Large intestine (tissue), 3 donors: ENCODE measurements around the gene TMED7. TPM values are rescaled to one million over a fixed set of nuclear protein-coding genes. Genes with fewer than 3 reads are reported as not detected.

Experiments used
- DNase-seq, 2 donors: peaks; one replicate each; pipeline versions ENCODE4 v3.0.0 to v3.0.0-alpha.2; 2013
- H3K27ac ChIP-seq: one replicate; pipeline ENCODE4 v1.5.1; 2013; ENCODE audit warnings: low read length
- H3K27me3 ChIP-seq: 2 replicates; pipeline ENCODE4 v1.6.1; 2013; ENCODE audit warnings: low read length; ENCODE audit not compliant: control insufficient read depth, insufficient read depth
- H3K36me3 ChIP-seq: 2 replicates; pipeline ENCODE4 v1.6.1; 2013; ENCODE audit warnings: low read length; ENCODE audit not compliant: control insufficient read depth, insufficient read depth
- H3K4me1 ChIP-seq: one replicate; pipeline ENCODE4 v1.6.1; 2013; ENCODE audit warnings: low read length; ENCODE audit not compliant: control insufficient read depth, insufficient read depth
- H3K4me3 ChIP-seq: one replicate; pipeline ENCODE4 v1.5.1; 2013; ENCODE audit warnings: low read length
- H3K9me3 ChIP-seq: one replicate; pipeline ENCODE4 v1.6.1; 2013; ENCODE audit warnings: mild to moderate bottlenecking, low read depth, low read length, moderate library complexity; ENCODE audit not compliant: control insufficient read depth
- WGBS: methylation state at CpG from one replicate; pipeline ENCODE4 v1.1.5; 2013; ENCODE audit warnings: low lambda C conversion rate; ENCODE audit not compliant: insufficient coverage; 5-methylcytosine and 5-hydroxymethylcytosine counted together
- polyA plus RNA-seq: library from polyadenylated mRNA; unstranded; fragments of 120-200 nt; gene quantifications from one replicate; pipeline ENCODE4 v1.2.1, GENCODE V29; 2013

The TMED7 gene
- polyA plus RNA-seq, 1 donor: 107 TPM

DNA sequence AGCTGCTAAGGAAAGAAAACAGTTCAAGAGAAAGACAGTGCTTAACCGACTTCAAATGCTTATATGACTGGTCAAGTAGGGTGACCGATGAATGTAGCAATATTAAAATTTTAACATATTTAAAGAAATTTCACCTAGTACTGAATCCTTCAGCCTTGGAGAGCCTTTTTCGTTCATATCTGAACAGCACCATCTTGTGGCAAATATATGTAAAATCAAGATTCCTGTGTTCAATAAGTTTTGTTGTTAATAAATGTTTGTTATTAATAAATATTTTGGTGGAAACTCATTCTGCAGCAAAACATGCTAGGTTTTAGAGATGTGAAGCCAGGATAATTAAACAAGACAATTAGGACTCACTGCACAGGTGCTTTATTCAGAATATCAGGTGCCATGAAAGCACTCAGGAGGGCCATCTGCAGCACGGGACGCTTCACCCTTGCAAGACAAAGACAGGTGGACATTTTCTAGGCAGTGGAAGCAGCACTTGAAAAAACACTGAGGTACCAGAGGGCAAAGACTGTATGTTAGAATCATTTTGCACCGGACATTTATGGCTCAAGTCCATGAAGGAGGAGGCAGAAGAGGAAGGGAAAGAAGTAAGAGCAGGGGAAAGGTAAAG, 39.2 kb downstream of the TMED7 start:
- H3K4me1 ChIP-seq: no peaks in the 10 kb centered on the region
- H3K27ac ChIP-seq: no peak overlapping the region
- H3K9me3 ChIP-seq: no peaks in the 10 kb centered on the region
- WGBS: 43% methylated on average over 3 of the region's 6 CpGs
- no peaks in the 10 kb centered on the region for H3K36me3 ChIP-seq
- no peak for DNase-seq
- no peaks in the 10 kb centered on the region for H3K27me3 ChIP-seq
- no peak overlapping the region for H3K4me3 ChIP-seq

DNA sequence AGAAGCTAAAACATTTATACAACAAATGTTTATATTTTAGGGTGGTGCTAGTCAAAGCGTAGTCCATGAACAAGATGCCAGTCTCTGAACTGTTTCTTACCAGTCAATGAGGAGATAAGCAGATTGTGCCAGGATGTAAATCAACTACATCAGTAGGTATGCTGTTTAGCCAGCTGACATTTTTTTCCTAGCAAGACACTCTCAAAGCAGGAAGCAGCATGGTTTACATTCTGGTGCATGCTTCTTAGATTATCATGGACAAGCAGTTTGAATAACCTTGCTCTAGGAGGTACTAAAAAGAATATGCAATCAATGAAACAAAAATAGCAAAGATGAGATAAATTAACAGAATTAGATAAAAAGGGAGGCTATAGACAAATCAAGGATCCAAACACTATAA, 40.6 kb downstream of the TMED7 start:
- H3K27ac ChIP-seq: no peak overlapping the region
- no peaks in the 10 kb centered on the region for H3K4me1 ChIP-seq
- WGBS: no CpG with 5 or more reads among the region's 1 CpG
- no peak overlapping the region for H3K4me3 ChIP-seq
- H3K27me3 ChIP-seq: no peaks in the 10 kb centered on the region
- no peaks in the 10 kb centered on the region for H3K9me3 ChIP-seq
- DNase-seq: no peak
- H3K36me3 ChIP-seq: no peaks in the 10 kb centered on the region

DNA sequence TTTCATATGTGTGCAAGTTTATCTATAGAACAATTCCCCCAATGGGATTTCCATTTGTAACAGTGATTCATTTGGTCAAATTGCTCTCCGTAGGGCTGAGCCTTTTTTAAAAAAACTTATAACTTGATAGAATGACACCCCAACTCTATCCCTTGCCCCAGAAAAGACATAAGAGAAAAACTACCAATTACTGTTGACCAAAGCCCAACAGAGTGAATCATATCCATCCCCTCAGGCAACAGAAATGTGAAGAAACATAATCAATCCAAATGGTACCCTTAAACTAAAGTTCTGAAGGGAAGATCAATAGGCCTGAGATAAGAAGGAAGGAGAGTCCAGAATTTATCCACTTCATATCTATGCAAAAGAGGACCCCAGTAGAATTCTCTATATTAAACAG, 41.3 kb downstream of the TMED7 start:
- WGBS: no CpG with 5 or more reads among the region's 1 CpG
- Histone ChIP-seq H3K27ac (no peak overlapping the region), H3K36me3 (no peaks in the 10 kb centered on the region), H3K4me1 (no peaks in the 10 kb centered on the region), H3K4me3 (no peak overlapping the region), H3K9me3 (no peaks in the 10 kb centered on the region), H3K27me3 (no peaks in the 10 kb centered on the region)
- DNase-seq: no peak

DNA sequence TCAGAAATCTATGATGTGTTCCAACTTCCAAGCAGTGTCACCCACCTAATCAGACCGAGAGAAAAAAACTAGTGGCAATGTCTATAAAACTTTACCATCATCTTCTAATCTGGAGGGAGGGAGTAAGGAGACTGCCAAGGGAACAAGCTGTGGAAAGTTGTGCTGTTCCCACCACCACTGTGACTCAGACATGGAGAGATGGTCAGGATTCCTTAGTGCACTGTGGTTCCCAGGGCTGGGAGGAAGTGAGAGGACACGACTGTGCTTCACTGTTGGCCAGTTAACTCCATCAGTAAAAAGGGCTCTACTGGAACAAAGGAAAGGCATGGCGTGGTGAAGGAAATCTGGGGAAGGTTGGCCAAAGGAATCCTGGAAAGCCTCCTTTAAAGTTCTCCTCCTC, 42.4 kb downstream of the TMED7 start:
- H3K4me1 ChIP-seq: no peaks in the 10 kb centered on the region
- H3K27me3 ChIP-seq: no peaks in the 10 kb centered on the region
- H3K36me3 ChIP-seq: no peaks in the 10 kb centered on the region
- no peak overlapping the region for H3K27ac ChIP-seq
- WGBS: no CpG with 5 or more reads among the region's 3 CpGs
- H3K9me3 ChIP-seq: no peaks in the 10 kb centered on the region
- no peak for DNase-seq
- H3K4me3 ChIP-seq: no peak overlapping the region

DNA sequence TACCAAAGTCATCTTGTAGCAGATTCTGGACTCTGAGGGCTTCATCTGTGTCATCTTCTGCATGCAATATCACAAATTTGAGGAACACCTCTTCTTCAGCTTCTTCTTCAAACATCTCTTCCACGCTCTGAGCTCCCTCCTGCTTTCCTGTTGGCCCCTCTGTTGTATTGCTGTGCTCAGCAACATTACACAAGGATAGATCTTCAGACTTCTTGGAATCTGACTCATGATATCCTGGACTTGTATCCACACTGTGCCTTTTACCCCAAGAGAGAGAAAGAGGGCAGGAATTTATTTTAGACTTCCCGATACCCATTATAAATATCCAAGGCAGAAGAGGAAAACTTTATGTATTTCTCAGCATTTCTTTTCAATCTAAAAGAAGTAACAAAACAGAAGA, 44.9 kb downstream of the TMED7 start:
- WGBS: 100% methylated on average over 1 of the region's 2 CpGs
- H3K27me3 ChIP-seq: no peaks in the 10 kb centered on the region
- H3K27ac ChIP-seq: no peak overlapping the region
- H3K9me3 ChIP-seq: no peaks in the 10 kb centered on the region
- H3K4me3 ChIP-seq: no peak overlapping the region
- H3K36me3 ChIP-seq: no peaks in the 10 kb centered on the region
- no peaks in the 10 kb centered on the region for H3K4me1 ChIP-seq
- no peak for DNase-seq

DNA sequence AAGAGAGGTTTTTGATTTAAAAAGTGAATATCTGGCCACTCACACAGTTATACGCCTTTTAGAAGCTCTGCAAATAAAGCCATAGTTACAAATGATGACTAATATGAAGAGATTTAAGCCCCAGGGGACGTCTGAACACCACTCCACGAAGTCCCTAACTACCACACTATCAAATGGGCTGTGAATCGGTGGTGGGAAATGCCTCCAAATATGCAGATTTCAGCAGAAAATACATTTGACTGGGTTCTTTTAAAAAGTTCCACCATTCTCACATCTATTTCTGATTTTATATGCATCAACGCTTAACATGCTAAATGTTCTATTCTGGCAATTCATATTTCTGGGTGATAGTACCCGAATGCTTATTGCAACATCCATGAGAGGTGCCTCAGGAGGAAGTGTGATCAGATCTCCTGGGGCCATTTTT, 46.1 kb downstream of the TMED7 start:
- no peaks in the 10 kb centered on the region for H3K9me3 ChIP-seq
- no peak for DNase-seq
- H3K27ac ChIP-seq: no peak overlapping the region
- H3K4me3 ChIP-seq: no peak overlapping the region
- no peaks in the 10 kb centered on the region for H3K27me3 ChIP-seq
- H3K4me1 ChIP-seq: no peaks in the 10 kb centered on the region
- no peaks in the 10 kb centered on the region for H3K36me3 ChIP-seq
- WGBS: 81% methylated on average over 3 of the region's 6 CpGs

DNA sequence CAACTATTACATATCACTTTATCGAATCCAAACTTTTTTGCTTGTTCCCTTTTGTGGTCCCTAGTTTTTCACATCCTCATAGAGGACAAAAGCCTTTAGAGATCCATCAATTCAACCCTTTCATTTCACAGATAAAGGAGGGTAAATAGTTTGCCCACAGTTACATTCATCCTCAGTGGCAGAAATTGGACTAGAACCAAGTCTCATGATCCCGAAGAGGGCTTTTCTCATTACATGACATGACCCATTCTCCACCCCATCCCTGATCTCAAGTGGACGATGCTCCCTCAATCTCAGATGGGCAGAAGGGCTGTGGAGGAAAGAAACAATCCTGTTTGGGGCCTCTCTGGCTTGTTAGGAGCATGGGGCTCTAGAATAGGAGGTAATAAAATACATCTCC, 46.6 kb downstream of the TMED7 start:
- Histone ChIP-seq H3K27ac (no peak overlapping the region), H3K4me3 (no peak overlapping the region), H3K4me1 (no peaks in the 10 kb centered on the region), H3K36me3 (no peaks in the 10 kb centered on the region), H3K27me3 (no peaks in the 10 kb centered on the region), H3K9me3 (no peaks in the 10 kb centered on the region)
- DNase-seq: no peak
- 93% methylated on average over 2 of the region's 3 CpGs for WGBS

DNA sequence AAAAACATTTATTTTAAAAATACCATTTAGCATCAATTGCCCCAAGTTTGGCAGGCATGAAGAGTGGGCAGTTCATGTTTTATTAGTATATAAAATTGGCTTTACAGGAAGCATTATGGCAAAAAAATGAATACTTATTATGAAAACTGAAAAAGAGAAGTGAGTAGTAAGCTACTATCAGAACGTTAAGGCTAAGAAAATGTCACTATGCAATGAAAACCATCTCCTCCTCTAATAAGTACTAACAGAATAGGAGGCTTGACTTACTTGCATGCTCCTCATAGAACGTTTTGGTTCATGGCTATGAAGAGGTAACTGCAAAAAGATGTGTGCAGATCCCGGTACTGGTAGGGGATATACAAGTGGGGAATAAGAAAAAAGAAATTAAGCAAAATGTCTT, 47.2 kb downstream of the TMED7 start:
- Histone ChIP-seq H3K36me3 (no peaks in the 10 kb centered on the region), H3K4me3 (no peak overlapping the region), H3K27ac (no peak overlapping the region), H3K9me3 (no peaks in the 10 kb centered on the region), H3K4me1 (no peaks in the 10 kb centered on the region), H3K27me3 (no peaks in the 10 kb centered on the region)
- 86% methylated on average over 1 of the region's 3 CpGs for WGBS
- no peak for DNase-seq

DNA sequence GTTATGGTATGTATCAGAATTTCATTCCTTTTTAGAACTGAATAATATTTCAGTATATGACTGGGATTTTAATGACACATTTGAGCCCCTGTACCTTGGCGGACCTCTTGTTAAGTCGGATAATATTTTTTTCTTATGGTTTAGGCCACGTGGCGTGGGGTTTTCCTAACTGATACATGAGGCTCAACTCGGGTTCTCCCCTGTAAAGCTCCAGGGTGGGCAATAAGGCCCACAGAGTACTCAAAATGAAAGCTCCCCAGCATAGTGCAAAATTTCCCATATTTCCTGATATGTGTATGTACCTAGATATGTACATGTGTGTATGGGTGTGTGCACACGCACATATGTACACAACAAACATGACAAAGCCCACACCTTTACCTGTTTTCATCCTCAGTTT, 48.1 kb downstream of the TMED7 start:
- H3K4me1 ChIP-seq: no peaks in the 10 kb centered on the region
- H3K27me3 ChIP-seq: no peaks in the 10 kb centered on the region
- no peak overlapping the region for H3K27ac ChIP-seq
- no peaks in the 10 kb centered on the region for H3K9me3 ChIP-seq
- no peak overlapping the region for H3K4me3 ChIP-seq
- 96% methylated on average over 4 of the region's 6 CpGs for WGBS
- no peaks in the 10 kb centered on the region for H3K36me3 ChIP-seq
- no peak for DNase-seq

DNA sequence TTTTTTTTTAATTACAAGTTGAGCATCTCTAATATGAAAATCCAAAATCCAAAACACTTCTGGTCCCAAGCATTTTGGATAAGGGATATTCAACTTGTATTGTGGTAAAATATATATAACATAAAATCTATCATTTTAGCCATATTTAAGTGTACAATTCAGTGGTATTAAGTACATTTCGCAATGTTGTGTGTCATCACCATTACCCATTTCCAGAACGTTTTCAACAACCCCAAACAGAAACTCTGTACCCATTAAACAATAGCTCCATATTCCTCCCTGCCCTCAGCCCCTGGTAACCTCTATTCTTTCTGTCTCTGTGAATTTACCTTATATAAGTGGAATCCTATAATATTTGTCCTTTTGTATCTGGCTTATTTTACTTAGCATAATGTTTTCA, 48.5 kb downstream of the TMED7 start:
- Histone ChIP-seq H3K27ac (no peak overlapping the region), H3K9me3 (no peaks in the 10 kb centered on the region), H3K4me3 (no peak overlapping the region), H3K36me3 (no peaks in the 10 kb centered on the region), H3K4me1 (no peaks in the 10 kb centered on the region), H3K27me3 (no peaks in the 10 kb centered on the region)
- DNase-seq: no peak
- 83% methylated on average over 2 of the region's 2 CpGs for WGBS
